HFF-Myc (cell line): ENCODE data around the gene USP37.

Experiments
- DNase-seq: peaks from one replicate; pipeline ENCODE4 v3.0.0-alpha.2; 2011; ENCODE audit warnings: low read depth; ENCODE audit errors: extremely low read depth
- H3K4me3 ChIP-seq: replicated peaks from 2 replicates; pipeline ENCODE4 v1.5.1; 2011; ENCODE audit warnings: low read depth, mild to moderate bottlenecking, control low read depth, low read length
- TF ChIP-seq, protein P1 (sequence below): IDR thresholded peaks from 2 replicates; pipeline ENCODE4 v1.5.1; 2012; ENCODE audit warnings: mild to moderate bottlenecking, low read depth, low read length, control low read depth; ENCODE audit errors: missing control alignments

The USP37 gene

DNA sequence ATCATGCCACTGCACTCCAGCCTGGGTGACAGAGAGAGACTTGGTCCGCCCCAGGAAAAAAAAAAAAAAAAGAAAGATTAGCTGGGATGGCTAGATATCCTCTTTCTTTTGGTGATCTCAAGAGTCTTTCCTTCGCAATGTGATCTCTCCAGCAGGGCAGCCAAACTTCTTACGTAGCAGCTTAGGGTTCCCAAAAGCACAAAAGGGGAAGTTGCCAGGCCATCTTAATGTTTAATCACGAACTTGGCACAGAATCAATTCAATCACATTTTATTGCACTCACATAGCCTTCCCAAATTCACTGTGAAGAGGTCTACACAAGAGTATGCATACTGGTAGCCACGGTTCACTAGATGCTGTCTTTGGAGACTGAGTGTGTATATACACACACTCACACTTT is 96.2 kb downstream of the USP37 start:
- DNase-seq = no peak
- TF ChIP-seq, protein P1, sequence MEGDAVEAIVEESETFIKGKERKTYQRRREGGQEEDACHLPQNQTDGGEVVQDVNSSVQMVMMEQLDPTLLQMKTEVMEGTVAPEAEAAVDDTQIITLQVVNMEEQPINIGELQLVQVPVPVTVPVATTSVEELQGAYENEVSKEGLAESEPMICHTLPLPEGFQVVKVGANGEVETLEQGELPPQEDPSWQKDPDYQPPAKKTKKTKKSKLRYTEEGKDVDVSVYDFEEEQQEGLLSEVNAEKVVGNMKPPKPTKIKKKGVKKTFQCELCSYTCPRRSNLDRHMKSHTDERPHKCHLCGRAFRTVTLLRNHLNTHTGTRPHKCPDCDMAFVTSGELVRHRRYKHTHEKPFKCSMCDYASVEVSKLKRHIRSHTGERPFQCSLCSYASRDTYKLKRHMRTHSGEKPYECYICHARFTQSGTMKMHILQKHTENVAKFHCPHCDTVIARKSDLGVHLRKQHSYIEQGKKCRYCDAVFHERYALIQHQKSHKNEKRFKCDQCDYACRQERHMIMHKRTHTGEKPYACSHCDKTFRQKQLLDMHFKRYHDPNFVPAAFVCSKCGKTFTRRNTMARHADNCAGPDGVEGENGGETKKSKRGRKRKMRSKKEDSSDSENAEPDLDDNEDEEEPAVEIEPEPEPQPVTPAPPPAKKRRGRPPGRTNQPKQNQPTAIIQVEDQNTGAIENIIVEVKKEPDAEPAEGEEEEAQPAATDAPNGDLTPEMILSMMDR = no peak
- no peak overlapping the region for H3K4me3 ChIP-seq

DNA sequence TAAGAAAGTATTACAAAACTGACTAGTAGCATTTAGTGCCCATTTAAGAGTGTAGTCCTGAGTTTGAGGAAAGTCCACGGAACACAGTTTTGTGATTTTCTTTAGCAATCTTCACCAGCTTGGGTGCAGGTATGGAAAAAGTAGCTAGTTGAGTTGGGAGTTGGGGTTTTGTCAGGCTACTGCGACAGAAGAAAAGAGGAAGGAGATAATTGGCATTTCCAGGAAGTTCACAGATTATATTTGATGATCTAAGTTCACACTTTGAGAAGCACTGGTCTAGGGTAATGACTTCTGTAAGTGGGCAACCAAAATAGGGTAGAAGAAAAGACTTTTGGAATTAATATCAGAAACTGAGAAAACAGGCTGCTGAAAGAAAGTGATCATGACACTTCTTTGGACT is 97.1 kb downstream of the USP37 start:
- no peak for DNase-seq
- TF ChIP-seq, protein P1 = no peak
- no peak overlapping the region for H3K4me3 ChIP-seq

DNA sequence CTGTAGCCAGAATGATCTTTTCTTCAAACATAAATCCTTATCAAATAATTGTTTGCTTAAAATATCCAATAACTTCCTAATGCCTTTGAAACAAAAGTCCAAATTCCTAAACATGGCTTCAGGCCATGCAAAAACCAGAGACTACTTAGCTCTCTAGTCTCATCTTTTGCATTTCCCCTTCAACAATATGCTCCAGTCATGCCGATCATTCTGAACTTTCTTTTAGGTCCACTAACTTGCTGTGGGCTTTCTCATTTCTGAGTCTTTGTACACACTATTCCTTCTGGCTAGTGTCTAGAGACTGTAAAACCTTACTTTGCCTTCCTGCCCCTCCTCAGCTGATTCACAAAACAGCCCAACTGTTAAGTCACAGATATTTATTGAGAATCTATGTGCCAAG is 97.7 kb downstream of the USP37 start:
- TF ChIP-seq, protein P1 = no peak
- H3K4me3 ChIP-seq = no peak overlapping the region
- no peak for DNase-seq

DNA sequence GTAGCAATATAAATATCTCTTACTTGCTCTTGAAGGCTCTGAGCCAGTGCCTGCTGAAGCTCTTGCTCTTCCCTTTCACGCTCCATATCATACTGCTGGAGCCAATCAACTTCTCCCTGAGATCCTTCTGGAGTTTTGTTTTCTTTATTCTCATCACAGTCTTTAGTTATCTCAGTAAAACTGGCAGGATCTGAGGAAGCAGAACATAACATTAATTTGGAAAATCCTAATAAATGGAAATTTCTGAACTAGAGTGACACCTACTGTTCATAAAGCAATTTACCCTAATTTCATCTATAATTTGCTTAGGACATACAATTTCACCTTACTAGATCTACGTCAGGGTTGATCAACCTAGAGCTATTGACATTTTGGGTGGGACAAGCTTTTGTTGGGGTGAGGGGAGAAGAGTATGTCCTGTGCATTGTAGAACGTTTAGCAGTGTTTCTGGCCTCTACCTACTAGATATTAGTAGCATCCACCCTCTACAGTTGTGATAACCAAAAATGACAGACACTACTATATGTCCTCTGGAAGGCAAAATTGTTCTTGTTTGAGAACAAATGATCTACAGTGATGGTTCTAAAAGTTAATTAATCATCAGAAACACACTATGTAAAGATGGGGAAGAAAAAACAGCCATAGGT is 102.0 kb downstream of the USP37 start:
- TF ChIP-seq, protein P1 = peak; percentile 32
- DNase-seq = no peak
- H3K4me3 ChIP-seq = no peak overlapping the region

DNA sequence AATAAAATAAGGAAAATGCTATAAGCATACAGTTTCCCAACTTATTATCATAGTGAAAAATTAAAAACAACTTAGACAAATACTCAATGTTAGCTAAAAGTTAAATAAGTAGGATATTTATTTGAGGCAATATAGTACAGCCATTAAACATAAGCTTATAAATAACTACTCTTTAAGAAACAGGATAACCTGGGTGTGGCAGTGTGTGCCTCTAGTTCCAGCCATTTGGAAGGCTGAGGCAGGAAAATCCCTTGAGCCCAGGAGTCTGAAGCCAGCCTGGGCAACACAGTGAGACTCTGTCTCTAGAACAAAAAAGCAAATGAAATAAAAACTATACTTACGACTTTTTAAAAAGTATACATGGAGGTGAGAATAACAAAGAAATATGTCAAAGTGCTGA is 109.6 kb downstream of the USP37 start:
- no peak for DNase-seq
- no peak overlapping the region for H3K4me3 ChIP-seq
- TF ChIP-seq, protein P1 = no peak

DNA sequence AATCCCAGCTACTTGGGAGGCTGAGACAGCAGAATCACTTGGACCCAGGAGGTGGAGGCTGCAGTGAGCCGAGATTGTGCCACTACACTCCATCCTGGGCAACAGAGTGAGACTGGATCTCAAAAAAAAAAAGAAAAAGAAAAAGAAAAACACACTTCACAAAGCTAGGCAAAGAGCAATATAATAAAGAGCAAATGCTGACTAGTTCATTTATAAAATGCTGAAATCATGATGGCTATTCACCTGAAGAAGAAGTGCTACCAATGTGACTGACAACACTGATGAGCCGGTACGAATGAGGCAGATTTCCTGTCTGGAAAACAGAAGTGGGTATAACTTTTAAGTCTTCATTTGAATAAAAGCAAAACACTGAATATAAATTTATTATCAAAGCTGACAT is 111.3 kb downstream of the USP37 start:
- H3K4me3 ChIP-seq = no peak overlapping the region
- DNase-seq = no peak
- TF ChIP-seq, protein P1 = no peak

DNA sequence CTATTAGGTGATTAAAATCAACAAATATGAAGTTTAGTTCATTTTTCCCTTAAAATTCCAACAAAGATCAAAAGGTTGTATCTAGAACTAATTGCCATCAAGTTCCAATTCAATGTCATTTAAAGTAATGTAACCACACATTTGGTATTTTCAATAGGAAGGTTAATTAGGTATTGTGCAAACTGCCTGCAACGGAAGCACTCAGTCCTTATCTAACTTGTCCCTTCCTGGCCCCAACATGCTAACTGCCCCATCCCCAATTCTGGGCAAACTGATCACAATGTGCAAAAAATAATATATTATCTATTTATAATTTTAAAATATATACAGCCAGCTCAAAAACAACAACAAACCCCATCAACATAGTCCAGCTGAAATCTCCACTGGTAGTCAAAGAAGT is 116.1 kb downstream of the USP37 start:
- TF ChIP-seq, protein P1 = no peak
- no peak for DNase-seq

More for the DNA sequence above, 116.1 kb downstream of the USP37 start:
- no peak overlapping the region for H3K4me3 ChIP-seq
